HK-2 (cell line): Measurements from ENCODE around the gene ESYT2.

Experiments used
- DNase-seq: peaks from one replicate; pipeline ENCODE4 v3.0.0-alpha.2; 2018; ENCODE audit not compliant: unreplicated experiment

Gene ESYT2

GRCh38 chr7:158805937-158806336, 23.4 kb downstream of the ESYT2 start:
- DNase-seq: no peak

GRCh38 chr7:158805414-158805813, 23.9 kb downstream of the ESYT2 start:
- DNase-seq: no peak

DNA sequence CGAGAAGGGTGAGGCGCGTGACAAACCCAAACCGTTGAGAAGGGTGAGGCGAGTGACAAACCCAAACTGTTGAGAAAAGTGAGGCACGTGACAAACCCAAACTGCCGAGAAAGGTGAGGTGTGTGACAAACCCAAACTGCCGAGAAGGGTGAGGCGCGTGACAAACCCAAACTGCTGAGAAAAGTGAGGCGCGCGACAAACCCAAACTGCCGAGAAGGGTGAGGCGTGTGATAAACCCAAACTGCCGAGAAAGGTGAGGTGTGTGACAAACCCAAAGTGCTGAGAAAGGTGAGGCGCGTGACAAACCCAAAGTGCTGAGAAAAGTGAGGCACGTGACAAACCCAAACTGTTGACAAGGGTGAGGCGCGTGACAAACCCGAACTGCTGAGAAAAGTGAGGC, 25.0 kb downstream of the ESYT2 start:
- no peak for DNase-seq

- no peak for DNase-seq
These were observed 25.8 kb downstream of the ESYT2 start for GRCh38 chr7:158803367-158803969.

DNA sequence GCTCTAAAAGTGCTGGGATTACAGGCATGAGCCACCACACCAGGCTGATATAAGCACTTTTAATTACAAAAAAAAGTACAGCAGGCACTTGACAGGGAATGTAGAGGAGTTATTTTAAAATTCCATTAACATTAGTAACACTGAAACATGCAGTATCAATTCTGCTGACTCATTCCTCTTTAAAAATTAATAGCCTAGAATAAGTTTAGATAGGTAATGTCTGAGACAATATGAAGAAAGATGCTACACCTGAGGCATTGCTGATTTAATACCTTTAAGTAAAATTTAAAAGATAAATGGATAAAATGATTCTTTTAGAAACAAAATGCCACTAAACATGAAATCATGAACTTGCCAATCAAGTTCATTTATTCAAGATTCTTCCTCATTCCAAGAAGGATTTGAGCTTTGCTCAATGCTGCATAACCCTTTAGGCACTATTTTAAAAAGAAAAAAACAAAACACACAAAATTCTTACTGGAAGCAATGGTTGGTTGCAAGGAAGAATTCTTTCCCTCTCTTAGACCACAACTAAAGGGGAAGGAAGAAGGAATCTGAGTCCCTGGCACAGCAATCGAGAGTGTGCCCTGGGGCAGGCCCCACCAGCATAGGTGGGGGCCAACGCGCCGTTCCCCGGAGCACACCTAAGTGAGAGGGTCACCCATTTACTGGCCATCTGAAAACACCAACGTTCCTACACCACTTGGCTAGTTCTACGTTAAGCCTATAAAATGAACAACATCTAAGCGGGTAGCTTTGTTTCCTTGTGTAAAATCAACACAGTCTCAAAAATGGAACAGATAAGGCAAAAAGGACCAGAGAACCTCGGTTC, 26.6 kb downstream of the ESYT2 start:
- no peak for DNase-seq

DNA sequence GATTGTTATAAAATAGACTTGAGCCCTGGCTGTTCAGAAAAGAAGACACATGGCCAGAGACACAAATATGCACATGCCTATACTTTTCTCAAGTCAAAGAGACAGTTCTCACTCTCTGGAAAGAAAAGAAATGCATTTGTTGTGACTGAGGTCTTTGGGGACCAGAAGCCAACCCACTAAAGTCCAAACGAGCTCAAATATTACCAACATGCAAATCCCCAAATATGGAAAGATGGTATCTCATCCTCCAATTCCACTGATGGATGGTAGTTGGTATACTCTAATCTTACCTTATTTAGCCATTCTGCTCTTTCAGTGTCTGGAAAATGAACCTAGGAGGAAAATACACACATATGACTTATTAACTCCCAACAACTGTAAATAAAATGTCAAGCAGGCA, 30.6 kb downstream of the ESYT2 start:
- no peak for DNase-seq

DNA sequence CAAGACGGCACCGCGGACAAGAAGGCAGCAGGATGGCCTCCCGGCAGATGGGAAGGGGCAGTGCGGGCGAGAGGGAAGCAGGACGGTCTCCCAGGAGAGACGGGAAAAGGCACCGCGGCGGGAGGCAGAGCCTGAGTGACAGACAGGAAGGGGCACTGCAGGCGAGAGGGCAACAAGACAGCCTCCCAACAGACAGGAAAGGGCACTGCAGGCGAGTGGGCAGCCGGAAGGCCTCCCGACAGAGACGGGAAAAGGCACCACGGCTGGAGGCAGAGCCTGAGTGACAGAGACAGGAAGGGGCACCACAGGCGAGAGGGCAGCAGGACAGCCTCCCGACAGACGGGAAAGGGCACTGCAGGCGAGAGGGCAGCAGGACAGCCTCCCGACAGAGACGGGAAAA, 32.6 kb downstream of the ESYT2 start:
- DNase-seq: no peak

DNA sequence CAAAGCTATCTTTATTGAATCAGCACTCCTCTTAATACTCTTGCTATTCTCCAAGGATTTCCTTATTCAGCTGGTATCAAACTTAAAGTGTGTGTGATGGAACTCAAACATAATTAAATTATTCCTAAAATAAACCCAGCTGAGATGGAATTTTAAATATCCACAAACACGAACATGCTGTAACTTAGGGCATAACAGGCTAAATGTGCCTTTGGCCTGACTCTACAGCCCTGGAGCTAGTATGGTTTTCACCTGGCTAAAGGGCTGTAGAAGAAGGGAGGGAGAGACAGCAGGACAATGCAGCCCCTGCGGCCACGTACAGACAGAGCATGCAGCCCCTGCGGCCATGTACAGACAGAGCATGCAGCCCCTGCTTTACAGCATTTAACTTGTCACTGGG, 34.0 kb downstream of the ESYT2 start:
- DNase-seq: no peak

- no peak for DNase-seq
These were observed 38.2 kb downstream of the ESYT2 start for GRCh38 chr7:158791107-158791506.

DNA sequence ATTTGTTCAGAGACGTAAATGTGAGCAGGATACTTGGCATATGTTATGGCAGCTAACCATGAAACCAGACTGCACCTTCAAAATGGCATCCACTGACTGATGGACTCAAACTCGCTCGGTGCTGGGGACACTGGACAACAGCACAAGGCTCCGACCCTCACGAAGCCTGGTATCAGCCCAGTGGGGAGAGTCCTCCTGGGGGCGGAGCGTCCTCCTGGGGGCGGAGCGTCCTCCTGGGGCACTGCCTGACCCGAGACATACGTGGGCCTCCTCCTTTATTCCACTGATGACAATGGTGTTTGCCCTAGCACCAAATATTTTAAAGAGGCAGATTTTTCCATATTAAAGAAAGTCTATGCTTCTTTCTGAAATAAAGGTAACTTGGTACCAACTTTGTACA, 39.5 kb downstream of the ESYT2 start:
- no peak for DNase-seq

- no peak for DNase-seq
These were observed 42.4 kb downstream of the ESYT2 start for GRCh38 chr7:158786898-158787297.

DNA sequence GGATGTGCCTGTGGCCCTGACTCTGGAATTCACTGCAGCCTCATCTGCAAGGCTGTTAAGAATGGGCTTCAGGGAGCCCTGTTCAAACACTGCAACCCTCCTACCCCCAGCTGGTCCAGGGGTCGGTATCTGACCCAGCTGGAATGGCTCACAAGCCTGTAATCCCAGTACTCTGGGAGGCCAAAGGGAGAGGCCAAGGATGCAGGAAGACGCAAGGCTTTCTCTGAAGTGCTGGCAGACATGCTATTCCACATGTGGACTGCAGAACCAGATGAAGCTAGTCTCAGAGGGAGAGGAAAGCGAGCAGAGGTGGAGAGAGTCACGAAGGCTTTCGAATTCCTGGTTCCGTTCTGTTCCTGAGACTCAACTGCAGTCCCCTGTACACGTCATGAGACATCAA, 45.0 kb downstream of the ESYT2 start:
- DNase-seq: no peak

- DNase-seq: no peak
These were observed 45.7 kb downstream of the ESYT2 start for GRCh38 chr7:158783595-158783994.

GRCh38 chr7:158782761-158783401, 46.4 kb downstream of the ESYT2 start:
- DNase-seq: peak; percentile 9

- no peak for DNase-seq
These were observed 47.2 kb downstream of the ESYT2 start for GRCh38 chr7:158781974-158782664.

- no peak for DNase-seq
These were observed 47.9 kb downstream of the ESYT2 start for GRCh38 chr7:158781217-158781973.

- DNase-seq: no peak
These were observed 50.0 kb downstream of the ESYT2 start for GRCh38 chr7:158779061-158780000.

DNA sequence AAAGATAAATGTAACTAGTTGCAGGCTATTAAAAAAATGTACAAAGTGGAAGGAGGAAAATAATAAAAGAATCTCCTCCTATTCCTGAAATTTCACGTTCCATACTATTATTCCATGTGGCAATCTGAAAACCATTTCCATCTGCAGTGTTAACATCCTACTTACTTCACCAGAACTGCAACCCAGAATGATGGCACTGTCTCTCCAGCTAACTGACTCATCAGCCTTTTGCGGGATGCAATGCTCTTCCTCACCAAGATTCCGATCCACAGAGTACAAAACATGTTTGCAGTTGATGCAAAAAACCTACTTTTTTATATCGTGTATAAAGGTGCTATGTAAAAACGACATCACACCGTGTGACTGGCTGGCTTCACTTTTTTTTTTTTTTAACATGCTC, 50.8 kb downstream of the ESYT2 start:
- DNase-seq: no peak

DNA sequence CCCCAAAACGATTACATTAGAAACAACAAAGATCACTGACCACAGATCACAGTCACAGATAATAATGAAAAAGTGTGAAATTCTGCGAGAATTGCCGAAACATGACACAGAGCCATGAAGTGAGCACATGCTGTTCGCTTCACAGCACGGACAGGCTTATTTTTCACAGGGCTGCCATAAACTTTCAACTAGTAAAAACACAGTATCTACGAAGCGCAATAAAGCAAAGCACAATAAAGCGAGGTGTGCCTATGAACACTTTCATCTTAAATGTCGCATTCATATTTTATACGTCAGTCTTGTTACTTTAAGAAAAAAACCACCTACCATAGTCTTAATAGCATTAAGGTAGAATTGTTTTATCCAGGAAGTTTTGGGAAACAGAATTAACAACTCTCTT, 51.5 kb downstream of the ESYT2 start:
- DNase-seq: no peak

DNA sequence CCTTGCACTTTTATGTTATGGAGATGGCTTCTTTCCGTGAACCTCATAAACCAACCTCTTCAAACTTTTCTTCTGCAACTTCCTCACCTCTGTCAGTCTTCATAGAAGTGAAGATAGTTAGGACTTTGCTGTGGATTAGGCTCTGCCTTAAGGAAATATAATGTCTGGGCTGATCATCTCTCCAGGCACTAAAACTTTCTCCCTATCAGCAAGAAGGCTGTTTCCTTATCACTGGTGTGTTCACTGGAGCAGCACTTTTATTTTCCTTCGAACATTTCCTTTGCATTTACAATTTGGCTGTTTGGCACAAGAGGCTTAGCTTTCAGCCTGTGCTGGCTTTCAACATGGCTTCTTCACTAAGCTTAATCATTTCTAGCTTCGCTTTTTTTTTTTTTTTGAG, 52.8 kb downstream of the ESYT2 start:
- no peak for DNase-seq

DNA sequence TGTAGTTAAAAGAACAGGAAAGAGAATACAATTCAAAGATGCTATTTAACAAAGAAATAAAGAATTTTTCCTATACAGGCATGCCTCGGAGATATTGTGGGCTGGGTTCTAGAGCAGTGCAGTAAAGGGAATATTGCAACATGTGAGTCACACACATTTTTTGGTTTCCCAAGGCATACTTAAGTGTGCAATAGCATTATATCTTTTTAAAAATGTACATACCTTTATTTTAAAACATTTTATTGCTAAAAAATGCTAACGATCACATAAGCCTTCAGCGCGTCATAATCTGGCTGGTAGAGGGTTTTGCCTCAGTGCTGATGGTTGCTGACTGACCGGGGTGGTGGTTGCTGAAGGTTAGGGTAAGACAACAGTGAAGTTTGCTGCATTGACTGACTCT, 54.4 kb downstream of the ESYT2 start:
- DNase-seq: no peak
